Mesodermal cell (in vitro differentiated cells): ENCODE measurements around the gene OLA1.

Source experiments
- H3K27ac ChIP-seq: 2 replicates; pipeline ENCODE4 v1.7.0; 2013; ENCODE audit warnings: mild to moderate bottlenecking, low read depth, low read length, moderate library complexity; ENCODE audit not compliant: severe bottlenecking
- H3K36me3 ChIP-seq: 2 replicates; pipeline ENCODE4 v1.7.1; 2013; ENCODE audit warnings: mild to moderate bottlenecking, low read length, moderate library complexity; ENCODE audit not compliant: control insufficient read depth, insufficient read depth
- H3K4me1 ChIP-seq: one replicate; pipeline ENCODE4 v1.7.1; 2013; ENCODE audit warnings: mild to moderate bottlenecking, low read length; ENCODE audit not compliant: insufficient read depth, control insufficient read depth, poor library complexity, severe bottlenecking
- H3K4me3 ChIP-seq: 2 replicates; pipeline ENCODE4 v1.7.0; 2013; ENCODE audit warnings: low read length, control low read depth, mild to moderate bottlenecking; ENCODE audit not compliant: insufficient read depth, poor library complexity, severe bottlenecking; ENCODE audit errors: extremely low read depth
- H3K9me3 ChIP-seq: 2 replicates; pipeline ENCODE4 v1.7.1; 2013; ENCODE audit warnings: mild to moderate bottlenecking, low read length, moderate library complexity; ENCODE audit not compliant: control insufficient read depth
- WGBS, 2 experiments: methylation state at CpG; one replicate each; pipeline ENCODE4 v1.1.5; 2013; ENCODE audit warnings: missing lambda C conversion rate in 2 of 2; ENCODE audit not compliant: insufficient coverage in 2 of 2; 5-methylcytosine and 5-hydroxymethylcytosine counted together

OLA1 gene

DNA sequence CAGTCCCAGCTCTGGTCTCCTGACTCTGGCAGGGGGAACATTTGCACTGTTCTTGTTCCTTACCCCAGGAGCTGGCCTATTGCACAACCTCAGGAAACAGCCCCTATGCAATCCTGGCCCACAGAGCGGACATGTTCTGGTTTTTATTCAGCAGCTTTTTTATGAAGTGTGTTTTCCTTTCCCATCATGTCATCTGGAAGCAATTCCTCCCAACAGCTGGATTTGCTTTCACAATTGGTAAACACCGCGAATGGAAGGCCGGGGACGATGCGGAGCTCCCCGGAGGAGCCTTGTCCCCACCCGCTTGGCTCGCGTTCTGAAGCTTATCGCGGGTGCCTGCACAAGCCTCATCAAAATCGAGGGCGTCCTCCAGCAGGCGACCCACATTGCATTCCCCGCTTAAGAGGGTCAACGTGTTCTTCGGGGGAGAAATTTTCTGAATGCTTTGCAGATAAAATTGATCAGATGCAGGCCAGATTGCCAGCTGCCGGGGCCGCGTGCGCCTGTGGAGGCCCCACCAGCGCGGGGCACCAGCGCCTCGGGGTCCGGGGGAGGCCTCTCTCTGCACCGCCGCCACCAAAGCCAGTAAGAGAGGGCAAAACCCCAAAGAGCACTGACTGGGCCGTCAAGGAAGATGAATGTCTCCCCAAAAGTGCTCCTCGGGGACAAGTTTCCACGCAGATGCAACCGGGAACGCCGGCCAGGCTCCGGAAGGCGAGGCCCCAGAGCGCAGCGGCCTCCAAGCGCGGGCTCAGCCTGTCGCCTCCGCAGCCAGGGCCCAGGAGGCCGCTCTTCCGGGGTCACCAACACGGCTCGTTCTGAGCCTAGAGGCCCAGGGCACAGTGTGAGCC lies 222.8 kb downstream of the OLA1 start:
- Histone ChIP-seq H3K27ac (peak overlapping the region; percentile 95), H3K4me1 (peaks cover 50% of the 10 kb centered on the region), H3K4me3 (no peak overlapping the region), H3K36me3 (no peaks in the 10 kb centered on the region), H3K9me3 (no peaks in the 10 kb centered on the region)
- 95% methylated on average over 45 to 46 of the region's 47 CpGs for WGBS, 2 experiments

DNA sequence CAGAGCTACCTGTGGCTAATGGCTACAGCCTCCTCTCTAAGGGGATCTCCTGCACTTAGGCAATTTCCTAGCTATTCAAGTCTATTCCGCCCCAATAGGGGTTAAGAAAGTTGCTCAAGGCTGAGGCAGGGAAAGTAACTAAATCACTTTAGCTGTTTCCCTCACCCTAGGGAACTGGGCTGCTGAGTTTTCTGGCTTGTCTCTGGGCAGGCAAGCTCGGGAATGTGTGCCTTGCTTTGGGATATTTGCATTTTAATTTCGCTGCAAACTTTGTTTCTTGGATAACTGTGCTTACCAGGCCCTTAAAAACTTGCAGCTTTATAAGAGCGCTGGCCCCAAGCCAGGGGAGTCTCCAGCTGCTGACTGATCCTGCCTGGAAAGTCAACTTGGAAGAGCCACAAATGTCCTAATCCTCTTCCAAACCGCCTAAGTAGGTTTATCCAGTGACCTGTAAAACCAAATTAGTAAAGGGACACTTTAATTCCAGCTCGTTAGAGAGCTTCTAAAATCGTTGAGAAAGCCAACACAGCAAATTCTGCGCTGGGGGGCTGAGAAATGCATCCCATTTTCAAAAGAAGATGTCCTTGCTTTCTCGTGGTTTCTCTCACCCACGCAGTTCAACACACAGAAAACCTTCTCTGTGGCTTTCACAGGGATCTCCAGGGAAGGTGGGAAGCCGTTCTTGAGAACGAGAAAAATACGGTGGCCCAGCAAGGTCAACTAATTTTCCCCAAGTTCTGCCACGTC lies 223.6 kb downstream of the OLA1 start:
- WGBS, 2 experiments, result 62 to 70% methylated on average over 12 of the region's 14 CpGs
- peaks cover 50% of the 10 kb centered on the region for H3K4me1 ChIP-seq
- H3K27ac ChIP-seq, result peak overlapping the region; percentile 70
- no peak overlapping the region for H3K4me3 ChIP-seq
- no peaks in the 10 kb centered on the region for H3K9me3 ChIP-seq
- no peaks in the 10 kb centered on the region for H3K36me3 ChIP-seq

DNA sequence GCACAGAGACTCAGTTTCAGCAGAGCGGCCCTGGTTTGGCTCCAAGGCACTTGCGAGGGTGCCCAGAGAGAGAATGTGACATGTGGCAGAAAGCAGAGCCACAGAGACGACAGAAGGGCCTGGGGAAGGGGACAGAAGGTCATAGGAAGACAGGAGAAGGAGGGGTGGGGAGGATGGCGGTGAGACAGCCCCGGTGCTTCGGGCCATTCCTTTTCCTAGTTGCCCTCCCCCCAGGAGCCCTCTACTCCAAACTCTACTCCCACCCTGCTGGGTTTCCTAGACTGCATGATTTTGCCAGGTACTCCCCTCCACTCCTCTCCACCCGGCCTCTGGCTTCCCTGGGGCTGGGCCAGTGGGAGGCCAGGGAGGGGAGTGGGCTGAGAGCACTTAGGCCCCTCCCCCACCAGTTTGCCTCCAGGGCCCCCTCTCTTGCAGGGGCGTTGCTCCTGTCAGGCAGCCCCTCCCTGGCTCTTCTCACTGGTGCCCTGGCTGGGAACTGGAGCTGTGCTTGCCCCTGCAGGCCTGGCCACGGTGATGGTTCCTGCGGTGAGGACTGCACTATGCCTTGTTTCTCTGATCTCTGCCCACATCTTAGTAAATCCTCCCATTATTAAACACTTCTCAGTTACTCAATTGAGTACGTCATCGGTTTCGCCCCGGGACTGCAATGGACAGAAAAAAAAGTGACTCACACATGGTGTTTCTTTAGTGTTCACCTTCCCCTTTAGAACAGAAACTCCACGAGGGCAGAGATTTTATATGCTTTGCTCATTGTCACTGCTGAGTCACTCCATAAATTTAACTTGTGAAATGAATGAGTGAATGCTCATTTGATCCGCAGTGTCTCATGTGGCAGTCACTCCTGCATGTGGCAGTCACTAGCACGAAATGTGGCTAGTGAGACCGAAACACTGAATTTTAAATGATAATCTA lies 224.5 kb downstream of the OLA1 start:
- Histone ChIP-seq H3K27ac (peak overlapping the region; percentile 70), H3K36me3 (no peaks in the 10 kb centered on the region), H3K4me1 (peaks cover 50% of the 10 kb centered on the region), H3K4me3 (no peak overlapping the region), H3K9me3 (no peaks in the 10 kb centered on the region)
- WGBS, 2 experiments, result 31 to 51% methylated on average over 9 of the region's 18 CpGs
